Panc1 (cell line): ENCODE results near the gene PRRG3.

Source experiments
- POLR2AphosphoS5 ChIP-seq: IDR thresholded peaks from 2 replicates; pipeline ENCODE4 v1.6.1; 2012; ENCODE audit warnings: mild to moderate bottlenecking, low read depth, low read length, moderate library complexity
- SIN3A ChIP-seq: IDR thresholded peaks from 2 replicates; pipeline ENCODE4 v1.6.1; 2012; ENCODE audit warnings: low read depth, mild to moderate bottlenecking, low read length, moderate library complexity, borderline replicate concordance; ENCODE audit not compliant: insufficient read depth
- TCF7L2 ChIP-seq: IDR thresholded peaks from 2 replicates; pipeline ENCODE4 v1.6.1; 2011; ENCODE audit warnings: mild to moderate bottlenecking, low read depth, low read length, inconsistent platforms
- TF ChIP-seq, protein P1 (sequence below): fragments of 450-650 bp; IDR thresholded peaks from 2 replicates; pipeline ENCODE4 v1.5.1; 2017; ENCODE audit warnings: mild to moderate bottlenecking
- TF ChIP-seq, protein P2 (sequence below), 2 experiments: IDR thresholded peaks; 2 replicates each; pipeline ENCODE4 v1.6.1; 2011 to 2012; ENCODE audit warnings: low read depth in 2 of 2, control low read depth in 1 of 2, low read length in 1 of 2, mild to moderate bottlenecking in 1 of 2, moderate library complexity in 1 of 2; ENCODE audit not compliant: insufficient read depth in 1 of 2

- TF ChIP-seq, protein P1, sequence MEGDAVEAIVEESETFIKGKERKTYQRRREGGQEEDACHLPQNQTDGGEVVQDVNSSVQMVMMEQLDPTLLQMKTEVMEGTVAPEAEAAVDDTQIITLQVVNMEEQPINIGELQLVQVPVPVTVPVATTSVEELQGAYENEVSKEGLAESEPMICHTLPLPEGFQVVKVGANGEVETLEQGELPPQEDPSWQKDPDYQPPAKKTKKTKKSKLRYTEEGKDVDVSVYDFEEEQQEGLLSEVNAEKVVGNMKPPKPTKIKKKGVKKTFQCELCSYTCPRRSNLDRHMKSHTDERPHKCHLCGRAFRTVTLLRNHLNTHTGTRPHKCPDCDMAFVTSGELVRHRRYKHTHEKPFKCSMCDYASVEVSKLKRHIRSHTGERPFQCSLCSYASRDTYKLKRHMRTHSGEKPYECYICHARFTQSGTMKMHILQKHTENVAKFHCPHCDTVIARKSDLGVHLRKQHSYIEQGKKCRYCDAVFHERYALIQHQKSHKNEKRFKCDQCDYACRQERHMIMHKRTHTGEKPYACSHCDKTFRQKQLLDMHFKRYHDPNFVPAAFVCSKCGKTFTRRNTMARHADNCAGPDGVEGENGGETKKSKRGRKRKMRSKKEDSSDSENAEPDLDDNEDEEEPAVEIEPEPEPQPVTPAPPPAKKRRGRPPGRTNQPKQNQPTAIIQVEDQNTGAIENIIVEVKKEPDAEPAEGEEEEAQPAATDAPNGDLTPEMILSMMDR: no peak
- no peak for TF ChIP-seq TCF7L2
- TF ChIP-seq POLR2AphosphoS5: no peak
- TF ChIP-seq SIN3A: no peak
- TF ChIP-seq, protein P2, sequence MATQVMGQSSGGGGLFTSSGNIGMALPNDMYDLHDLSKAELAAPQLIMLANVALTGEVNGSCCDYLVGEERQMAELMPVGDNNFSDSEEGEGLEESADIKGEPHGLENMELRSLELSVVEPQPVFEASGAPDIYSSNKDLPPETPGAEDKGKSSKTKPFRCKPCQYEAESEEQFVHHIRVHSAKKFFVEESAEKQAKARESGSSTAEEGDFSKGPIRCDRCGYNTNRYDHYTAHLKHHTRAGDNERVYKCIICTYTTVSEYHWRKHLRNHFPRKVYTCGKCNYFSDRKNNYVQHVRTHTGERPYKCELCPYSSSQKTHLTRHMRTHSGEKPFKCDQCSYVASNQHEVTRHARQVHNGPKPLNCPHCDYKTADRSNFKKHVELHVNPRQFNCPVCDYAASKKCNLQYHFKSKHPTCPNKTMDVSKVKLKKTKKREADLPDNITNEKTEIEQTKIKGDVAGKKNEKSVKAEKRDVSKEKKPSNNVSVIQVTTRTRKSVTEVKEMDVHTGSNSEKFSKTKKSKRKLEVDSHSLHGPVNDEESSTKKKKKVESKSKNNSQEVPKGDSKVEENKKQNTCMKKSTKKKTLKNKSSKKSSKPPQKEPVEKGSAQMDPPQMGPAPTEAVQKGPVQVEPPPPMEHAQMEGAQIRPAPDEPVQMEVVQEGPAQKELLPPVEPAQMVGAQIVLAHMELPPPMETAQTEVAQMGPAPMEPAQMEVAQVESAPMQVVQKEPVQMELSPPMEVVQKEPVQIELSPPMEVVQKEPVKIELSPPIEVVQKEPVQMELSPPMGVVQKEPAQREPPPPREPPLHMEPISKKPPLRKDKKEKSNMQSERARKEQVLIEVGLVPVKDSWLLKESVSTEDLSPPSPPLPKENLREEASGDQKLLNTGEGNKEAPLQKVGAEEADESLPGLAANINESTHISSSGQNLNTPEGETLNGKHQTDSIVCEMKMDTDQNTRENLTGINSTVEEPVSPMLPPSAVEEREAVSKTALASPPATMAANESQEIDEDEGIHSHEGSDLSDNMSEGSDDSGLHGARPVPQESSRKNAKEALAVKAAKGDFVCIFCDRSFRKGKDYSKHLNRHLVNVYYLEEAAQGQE (IDR thresholded peaks at IDR 0.05; ENCODE audit: insufficient read depth in 1 of 2, low read depth in 2 of 2, low read length in 1 of 2): no peak
These were observed 15.9 kb downstream of the PRRG3 start for GRCh38 chrX:151711154-151711553.
